Smooth muscle cell (in vitro differentiated cells): ENCODE measurements around the gene SEMA7A. TPM values are rescaled to one million over a fixed set of nuclear protein-coding genes. Genes with fewer than 3 reads are reported as not detected.
A peak's percentile ranks its signal among the peaks of the same experiment; 100 is the strongest.

Source experiments
- DNase-seq: peaks from one replicate; lab custom pipeline; 2025; ENCODE audit not compliant: unreplicated experiment; lab: John Stamatoyannopoulos, UW
- H2AFZ ChIP-seq: fragments of 200-600 bp; sonication (generic); 2 replicates; pipeline ENCODE4 v1.6.0; 2016; ENCODE audit warnings: antibody characterized with exemption, low read depth, mild to moderate bottlenecking
- H3F3A ChIP-seq: fragments of 200-600 bp; sonication (generic); 2 replicates; pipeline ENCODE4 v1.6.0; 2017; ENCODE audit warnings: antibody characterized with exemption, low read depth
- H3K27ac ChIP-seq: fragments of 200-600 bp; sonication (generic); 2 replicates; pipeline ENCODE4 v1.5.1; 2016; ENCODE audit warnings: low read depth, mild to moderate bottlenecking
- H3K27me3 ChIP-seq: fragments of 200-600 bp; sonication (generic); 2 replicates; pipeline ENCODE4 v1.6.1; 2016; ENCODE audit warnings: low read depth, mild to moderate bottlenecking
- H3K36me3 ChIP-seq: fragments of 200-600 bp; sonication (generic); 2 replicates; pipeline ENCODE4 v1.5.1; 2016; ENCODE audit warnings: low read depth
- H3K4me1 ChIP-seq: fragments of 200-600 bp; sonication (generic); 2 replicates; pipeline ENCODE4 v1.5.1; 2016; ENCODE audit warnings: low read depth
- H3K4me2 ChIP-seq: fragments of 200-600 bp; sonication (generic); 2 replicates; pipeline ENCODE4 v1.6.0; 2016; ENCODE audit warnings: mild to moderate bottlenecking
- H3K4me3 ChIP-seq: fragments of 200-600 bp; sonication (generic); 2 replicates; pipeline ENCODE4 v1.5.1; 2016; ENCODE audit warnings: mild to moderate bottlenecking
- H3K79me2 ChIP-seq: fragments of 200-600 bp; sonication (generic); 2 replicates; pipeline ENCODE4 v1.6.0; 2016; ENCODE audit warnings: low read depth, mild to moderate bottlenecking
- H3K9ac ChIP-seq: fragments of 200-600 bp; sonication (generic); 2 replicates; pipeline ENCODE4 v1.6.0; 2016; ENCODE audit warnings: low read depth
- H3K9me3 ChIP-seq: fragments of 200-600 bp; sonication (generic); replicated peaks from 2 replicates; pipeline ENCODE4 v1.5.1; 2016; ENCODE audit warnings: low read depth
- H4K20me1 ChIP-seq: fragments of 200-600 bp; sonication (generic); 2 replicates; pipeline ENCODE4 v1.6.0; 2016; ENCODE audit warnings: low read depth
- CTCF ChIP-seq: fragments of 200-600 bp; sonication (generic); IDR thresholded peaks from 2 replicates; pipeline ENCODE4 v1.5.1; 2017; ENCODE audit warnings: borderline replicate concordance, mild to moderate bottlenecking, antibody characterized with exemption; ENCODE audit not compliant: insufficient read depth, poor library complexity, severe bottlenecking
- WGBS: methylation state at CpG from one replicate; pipeline ENCODE4 v1.1.7; 2016; ENCODE audit warnings: low lambda C conversion rate; 5-methylcytosine and 5-hydroxymethylcytosine counted together
- polyA plus RNA-seq: library from polyadenylated mRNA; unstranded; fragments of >200 nt; fragmentation: Nextera tagmentation; extraction: Ambion mirVana; gene quantifications from 2 replicates; pipeline ENCODE4 v1.2.1, GENCODE V29; 2016
- total RNA-seq: library from RNA; depleted of rRNA; stranded (reverse); fragments of >200 nt; gene quantifications from 2 replicates; pipeline ENCODE4 v1.2.3, GENCODE V29; 2014

SEMA7A gene
- total and polyA plus RNA-seq, 2 experiments from 2014 or later: 9.3 to 44.5 TPM

- Histone ChIP-seq H3K4me3 (no peak overlapping the region), H3K27ac (peak overlapping the region; percentile 4), H3K4me2 (no peak overlapping the region), H3K9ac (no peak overlapping the region), H3K4me1 (peaks cover 5% of the 10 kb centered on the region), H2AFZ (no peak overlapping the region), H3F3A (no peaks in the 10 kb centered on the region), H3K36me3 (no peaks in the 10 kb centered on the region), H3K79me2 (peaks cover 25% of the 10 kb centered on the region), H3K27me3 (no peaks in the 10 kb centered on the region), H4K20me1 (peaks cover 45% of the 10 kb centered on the region), H3K9me3 (no peaks in the 10 kb centered on the region)
- no peak for DNase-seq
- 85% methylated on average over 18 of the region's 19 CpGs for WGBS
- no peak for TF ChIP-seq CTCF
These were observed 17.5 kb downstream of the SEMA7A start for GRCh38 chr15:74415966-74416916.

GRCh38 chr15:74414603-74415338, 19.0 kb downstream of the SEMA7A start:
- no peaks in the 10 kb centered on the region for H3F3A ChIP-seq
- DNase-seq: no peak
- no peaks in the 10 kb centered on the region for H3K4me1 ChIP-seq
- H3K9me3 ChIP-seq: no peaks in the 10 kb centered on the region
- H3K79me2 ChIP-seq: peaks cover 13% of the 10 kb centered on the region
- H3K4me3 ChIP-seq: no peak overlapping the region
- 98% methylated on average over 12 of the region's 12 CpGs for WGBS
- no peaks in the 10 kb centered on the region for H3K27me3 ChIP-seq
- TF ChIP-seq CTCF: no peak
- no peak overlapping the region for H3K9ac ChIP-seq
- H3K4me2 ChIP-seq: no peak overlapping the region
- peaks cover 31% of the 10 kb centered on the region for H4K20me1 ChIP-seq
- H3K27ac ChIP-seq: no peak overlapping the region
- H2AFZ ChIP-seq: no peak overlapping the region
- no peaks in the 10 kb centered on the region for H3K36me3 ChIP-seq

DNA sequence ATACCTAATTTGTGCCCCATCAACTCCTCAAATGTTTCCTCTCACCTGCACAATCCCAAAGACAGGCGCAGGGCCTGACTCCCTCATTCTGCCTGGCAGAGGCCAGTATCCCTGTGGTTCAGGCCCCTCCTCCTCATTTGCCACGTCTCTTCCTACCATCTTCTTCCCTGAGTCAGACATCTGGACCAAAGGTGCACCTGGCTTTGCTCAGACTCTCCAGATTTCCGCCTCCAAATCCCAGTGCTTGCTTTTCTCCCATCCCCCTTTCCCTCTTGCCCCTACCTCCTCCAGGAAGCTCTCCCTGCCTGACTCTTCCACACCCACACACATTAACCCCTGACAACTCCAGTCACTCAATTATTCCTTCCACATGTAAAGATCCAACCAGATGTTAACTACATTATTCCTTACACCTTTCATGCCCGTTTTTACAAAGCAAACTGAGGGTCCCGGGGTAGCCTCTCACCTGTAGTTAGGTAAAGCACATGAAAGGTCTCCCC, 19.6 kb downstream of the SEMA7A start:
- H4K20me1 ChIP-seq: peaks cover 24% of the 10 kb centered on the region
- H3K4me2 ChIP-seq: no peak overlapping the region
- no peaks in the 10 kb centered on the region for H3F3A ChIP-seq
- H3K79me2 ChIP-seq: peaks cover 7% of the 10 kb centered on the region
- no peak overlapping the region for H3K4me3 ChIP-seq
- H3K4me1 ChIP-seq: no peaks in the 10 kb centered on the region
- no peak overlapping the region for H2AFZ ChIP-seq
- no peak for DNase-seq
- no peak overlapping the region for H3K9ac ChIP-seq
- 78% methylated on average over 5 of the region's 5 CpGs for WGBS
- H3K9me3 ChIP-seq: no peaks in the 10 kb centered on the region
- H3K36me3 ChIP-seq: no peaks in the 10 kb centered on the region
- H3K27ac ChIP-seq: no peak overlapping the region
- no peaks in the 10 kb centered on the region for H3K27me3 ChIP-seq
- no peak for TF ChIP-seq CTCF
